Measurements from ENCODE around the gene STXBP5.

DNA sequence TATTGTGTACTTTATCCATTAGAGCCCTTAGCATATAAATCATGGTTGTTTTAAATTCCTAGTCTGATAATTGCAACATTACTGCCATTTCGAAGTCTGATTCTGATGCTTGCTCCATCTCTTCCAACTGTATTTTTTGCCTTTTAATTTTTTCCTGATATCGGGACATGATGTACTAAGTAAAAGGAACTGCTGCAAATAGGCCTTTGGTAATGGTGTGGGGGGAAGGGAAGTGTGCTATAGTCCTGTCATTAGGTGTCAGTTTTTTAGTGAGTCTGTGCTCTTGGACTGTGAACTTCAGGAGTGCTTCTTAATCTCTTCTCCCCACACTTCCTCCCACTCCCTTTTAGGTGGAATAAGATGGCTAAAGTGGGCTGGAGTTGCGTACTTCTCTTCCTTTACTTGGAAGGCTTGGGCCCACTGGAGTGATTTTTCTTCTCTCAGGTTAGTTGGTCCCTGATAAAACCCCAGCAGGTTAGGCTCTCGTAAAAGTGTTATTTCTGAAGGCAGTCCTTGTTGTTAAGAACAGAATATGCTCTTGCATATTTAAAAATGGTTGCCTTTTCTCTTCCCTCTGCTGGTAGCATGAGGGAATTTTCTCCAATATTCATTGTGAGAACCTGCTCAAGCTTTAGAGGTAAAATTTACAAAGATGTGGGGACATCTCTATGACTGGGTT, 18.1 kb downstream of the STXBP5 start:
- TF ChIP-seq CTCF (IDR thresholded peaks at IDR 0.05) (peak in 6 of 7 experiments; percentile 14 to 53 (median 48)), POLR2A (IDR thresholded peaks at IDR 0.05) (no peak)

Measured in body of pancreas (tissue), 4 donors.